GM18867 (cell line): ENCODE measurements around the gene INPP4B.

Source experiments
- ATAC-seq: cut with Tn5 transposase; IDR thresholded peaks from one replicate; pipeline ENCODE4 v1.9.1; 2021; ENCODE audit warnings: mild to moderate bottlenecking, moderate library complexity; ENCODE audit not compliant: unreplicated experiment

INPP4B gene

DNA sequence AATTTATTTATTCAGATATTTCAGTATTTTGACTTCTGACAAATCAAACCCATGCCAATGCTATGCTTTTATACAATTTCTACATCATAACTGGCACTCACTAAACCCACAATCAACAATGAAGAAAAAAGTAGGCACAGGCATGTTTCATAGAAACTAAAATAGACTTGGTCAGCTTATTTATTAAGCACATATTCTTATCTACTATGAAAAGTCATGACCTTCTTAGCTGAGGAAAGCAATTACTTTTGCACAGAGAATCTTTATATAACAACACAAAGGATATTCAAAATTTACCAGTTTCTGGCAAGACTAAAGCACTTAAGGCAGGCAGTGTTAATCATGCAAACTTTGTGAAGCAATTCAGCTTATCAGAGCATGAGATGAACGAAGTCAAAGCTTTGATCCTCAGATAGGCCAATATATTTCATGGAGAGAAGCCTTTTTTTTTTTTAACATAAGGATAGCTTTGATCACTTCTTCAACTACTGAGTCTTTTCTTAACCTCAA lies 490.6 kb downstream of the INPP4B start:
- no peak for ATAC-seq

GRCh38 chr4:142354794-142355420 lies 491.2 kb downstream of the INPP4B start:
- no peak for ATAC-seq

DNA sequence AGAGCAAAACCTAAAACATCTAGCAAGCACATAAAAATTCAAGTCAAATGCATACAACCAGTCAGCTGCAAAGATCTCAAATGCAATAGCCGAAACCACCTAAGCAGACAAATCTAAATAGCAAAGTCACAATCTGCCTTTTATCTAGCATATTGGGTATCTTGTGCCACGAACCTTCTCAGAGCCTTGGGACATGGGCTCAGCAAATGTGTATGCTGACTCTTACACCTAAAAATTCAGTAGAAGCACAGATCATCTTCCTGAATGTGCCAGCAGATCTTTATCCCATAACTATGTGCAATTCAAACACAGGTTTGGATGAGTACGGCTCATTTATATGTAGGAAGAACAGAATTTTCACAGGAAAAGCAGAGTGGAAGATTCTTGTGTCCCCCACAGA lies 492.1 kb downstream of the INPP4B start:
- no peak for ATAC-seq

DNA sequence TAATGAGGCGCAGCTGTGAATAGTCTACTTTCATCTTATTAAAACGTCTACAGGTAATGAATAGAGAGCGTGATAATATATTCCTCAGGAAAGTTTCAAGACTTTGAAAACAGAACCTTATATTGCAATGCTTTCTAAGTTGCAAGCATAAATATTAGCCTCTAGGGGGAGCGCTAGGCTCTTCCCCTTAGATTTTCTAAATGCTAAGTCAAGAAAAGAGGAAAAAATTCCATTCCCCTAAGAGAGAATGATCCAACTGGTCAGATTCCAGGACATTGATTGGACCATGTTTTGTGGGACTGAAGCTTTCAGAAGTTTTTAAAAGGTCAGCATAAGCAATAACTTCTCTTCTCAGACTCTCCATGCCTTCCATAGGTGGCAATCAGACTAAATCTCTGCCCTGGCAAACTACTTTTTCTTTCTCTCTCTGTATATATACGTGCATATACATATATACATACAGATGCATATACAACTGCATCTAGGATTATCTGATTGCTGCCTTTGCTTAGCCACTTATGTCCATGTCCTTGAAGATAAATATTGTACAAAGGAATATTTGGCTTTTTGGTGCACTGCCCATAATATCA lies 492.9 kb downstream of the INPP4B start:
- ATAC-seq = peak; percentile 66

DNA sequence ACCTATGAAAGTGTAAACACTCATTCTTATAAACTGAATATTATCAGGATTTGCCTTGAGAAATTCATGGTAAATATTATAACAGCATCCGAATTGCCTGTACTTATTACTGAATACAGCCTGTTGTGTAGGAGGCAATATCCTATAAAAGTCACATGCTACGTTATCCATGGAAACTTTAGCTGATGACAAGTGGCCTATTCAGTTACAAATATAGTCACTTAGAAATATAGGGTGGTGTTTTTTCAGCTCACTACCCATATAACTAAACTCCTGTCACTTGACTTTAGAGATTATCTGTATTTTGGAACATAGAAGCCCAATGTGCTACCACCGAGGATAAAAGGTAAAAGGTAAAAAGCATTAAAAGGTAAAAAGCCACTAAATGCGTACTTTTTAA lies 493.4 kb downstream of the INPP4B start:
- no peak for ATAC-seq

DNA sequence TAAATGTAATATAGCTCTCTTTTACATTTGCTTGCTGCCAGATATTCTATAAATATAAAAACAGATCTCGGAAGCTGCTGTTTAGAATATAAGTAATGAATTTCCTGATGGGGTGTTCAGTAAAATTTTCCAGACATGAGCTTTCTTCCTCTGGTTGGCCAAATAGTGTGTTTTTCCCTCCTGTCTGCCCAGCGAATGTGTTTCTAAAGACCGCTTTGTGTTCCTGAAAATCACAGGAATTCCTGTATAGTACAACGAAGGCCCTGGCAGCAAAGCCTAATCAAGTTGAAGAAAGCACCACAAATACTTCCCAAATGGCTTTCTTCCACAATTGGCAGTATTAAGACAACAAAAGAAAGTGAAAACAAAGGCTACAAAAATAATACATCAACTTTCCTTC lies 494.1 kb downstream of the INPP4B start:
- no peak for ATAC-seq

DNA sequence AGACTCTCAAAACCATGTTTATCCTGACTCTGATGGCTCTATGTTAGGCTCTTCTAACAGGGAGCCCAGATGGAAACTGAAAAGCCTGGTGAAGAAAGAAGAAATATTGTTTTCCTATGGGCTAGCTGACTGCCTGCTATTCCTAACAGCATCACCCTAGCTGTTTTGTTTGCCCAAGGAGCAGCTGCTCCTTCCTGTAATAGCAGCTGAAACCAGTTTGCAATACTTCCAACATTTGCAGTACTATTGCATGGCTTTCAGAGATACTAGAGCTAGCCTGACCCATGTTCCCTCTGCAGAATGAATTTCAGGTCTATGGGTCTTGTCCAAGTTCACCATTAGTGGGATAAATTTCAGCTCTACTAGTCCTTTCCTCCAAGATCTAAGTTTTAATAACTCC lies 495.2 kb downstream of the INPP4B start:
- ATAC-seq = no peak

DNA sequence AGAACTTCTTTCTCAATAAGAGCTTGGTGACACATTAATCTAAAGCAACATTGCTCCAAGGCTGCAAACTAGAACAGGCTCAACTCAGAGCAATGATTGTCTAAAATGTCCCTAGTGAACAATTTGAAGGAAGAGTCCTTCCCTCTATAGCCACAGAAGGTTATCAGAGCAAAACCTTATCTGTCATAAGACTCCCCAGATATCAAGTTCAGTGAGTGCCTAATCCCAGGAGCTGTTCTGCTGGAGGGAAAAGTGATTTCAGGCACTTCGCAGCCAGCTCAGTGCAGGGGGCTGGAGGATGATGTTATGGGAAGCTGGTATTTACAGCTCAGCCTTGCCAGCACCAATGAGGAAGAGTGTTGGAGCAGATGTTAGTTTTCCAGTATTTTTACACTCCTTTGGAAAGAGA lies 497.5 kb downstream of the INPP4B start:
- ATAC-seq = no peak

GRCh38 chr4:142347241-142347640 lies 498.9 kb downstream of the INPP4B start:
- ATAC-seq = no peak

GRCh38 chr4:142345924-142346323 lies 500.2 kb downstream of the INPP4B start:
- ATAC-seq = no peak

GRCh38 chr4:142341268-142341667 lies 504.8 kb downstream of the INPP4B start:
- ATAC-seq = no peak

DNA sequence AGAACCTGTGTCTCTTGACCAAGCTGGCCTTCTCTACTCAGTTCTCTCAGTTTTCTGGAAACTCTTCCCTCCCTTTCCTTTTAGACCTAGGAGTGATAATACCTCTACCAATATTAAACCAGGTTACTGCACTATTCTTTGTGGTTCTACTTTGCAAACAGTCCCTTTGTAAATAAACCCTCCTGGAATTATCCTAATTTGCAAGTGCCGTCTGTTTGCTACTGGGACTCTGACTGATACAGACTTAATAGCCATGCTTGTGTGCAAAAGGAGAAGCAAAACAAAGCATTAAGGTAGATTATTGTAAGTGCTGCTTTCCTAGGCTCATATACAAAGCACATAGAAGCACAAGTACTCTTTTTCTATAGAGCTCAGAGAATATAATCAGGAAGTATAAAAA lies 507.0 kb downstream of the INPP4B start:
- no peak for ATAC-seq

DNA sequence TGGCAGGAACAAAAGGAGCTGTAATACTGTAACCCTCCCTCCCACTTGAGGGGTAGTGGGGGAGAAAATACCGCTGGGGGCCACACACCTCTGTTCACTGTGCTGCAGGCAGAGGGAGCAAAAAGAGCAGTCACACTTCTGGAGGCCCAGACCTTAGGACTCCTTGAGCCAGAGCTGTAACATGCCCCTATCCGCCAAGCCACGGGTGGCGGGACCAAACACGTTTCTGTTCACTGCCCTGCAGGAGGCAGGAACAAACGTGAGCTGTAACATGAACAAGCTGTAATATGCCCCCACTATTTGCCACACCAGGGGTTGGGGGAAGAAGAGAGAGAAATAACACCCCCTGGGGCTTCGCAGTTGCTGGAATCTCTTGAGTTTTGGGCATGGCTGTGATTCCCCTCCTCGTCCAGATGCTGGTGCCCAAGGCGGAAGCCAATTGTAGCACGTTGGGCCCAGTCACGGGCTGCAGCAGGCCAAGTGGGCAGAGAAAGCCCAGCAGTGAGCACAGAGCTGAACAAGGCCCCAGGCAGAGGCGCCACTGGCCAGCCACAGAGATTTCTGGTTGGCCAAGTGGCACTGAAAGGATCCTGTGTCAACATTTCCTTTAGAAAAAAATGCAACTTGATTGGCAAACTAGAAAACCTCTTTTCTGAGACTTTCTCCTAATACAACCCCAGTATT lies 509.7 kb downstream of the INPP4B start:
- no peak for ATAC-seq

DNA sequence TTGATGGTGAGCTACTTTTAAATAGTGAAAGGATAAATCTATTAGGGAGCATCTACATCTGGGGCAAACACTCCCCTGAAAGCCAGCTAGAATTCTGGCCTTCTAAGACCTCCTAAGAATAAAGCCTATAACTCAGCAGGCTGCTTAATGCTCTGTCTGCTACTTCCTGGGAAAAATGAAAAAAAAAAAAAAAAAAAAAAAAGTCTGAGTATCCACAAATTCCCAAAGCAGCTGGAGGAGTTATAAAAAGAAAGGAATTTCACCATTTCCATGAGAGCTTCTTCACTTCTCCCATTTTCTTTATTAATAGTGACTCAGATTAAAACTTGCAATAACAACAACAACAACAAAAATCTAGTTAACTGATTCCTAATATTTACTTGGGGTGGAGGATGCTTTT lies 511.2 kb downstream of the INPP4B start:
- ATAC-seq = no peak

DNA sequence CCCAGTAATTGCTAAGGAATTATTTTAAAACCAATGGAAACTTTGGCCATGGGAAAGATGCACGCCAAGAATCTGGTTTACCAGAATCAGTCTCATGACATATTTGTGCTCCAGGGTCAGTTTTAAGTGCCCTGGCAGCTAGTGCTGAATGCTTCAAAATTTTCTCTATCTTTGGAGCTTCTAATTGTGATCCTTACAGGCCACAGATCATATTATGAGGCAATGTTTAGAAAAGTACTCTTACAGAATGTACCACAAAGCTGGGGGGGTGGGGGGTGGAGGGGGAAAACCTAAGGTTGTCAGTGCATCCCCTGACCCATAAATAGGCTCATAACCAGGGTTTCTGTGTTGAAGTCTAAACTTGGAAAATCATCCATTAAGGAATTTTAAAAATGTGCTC lies 514.5 kb downstream of the INPP4B start:
- ATAC-seq = no peak

- no peak for ATAC-seq
These were observed 515.0 kb downstream of the INPP4B start for GRCh38 chr4:142331132-142331531.

GRCh38 chr4:142330311-142330710 lies 515.8 kb downstream of the INPP4B start:
- ATAC-seq = no peak

- ATAC-seq = no peak
These were observed 516.8 kb downstream of the INPP4B start for GRCh38 chr4:142329313-142329712.

DNA sequence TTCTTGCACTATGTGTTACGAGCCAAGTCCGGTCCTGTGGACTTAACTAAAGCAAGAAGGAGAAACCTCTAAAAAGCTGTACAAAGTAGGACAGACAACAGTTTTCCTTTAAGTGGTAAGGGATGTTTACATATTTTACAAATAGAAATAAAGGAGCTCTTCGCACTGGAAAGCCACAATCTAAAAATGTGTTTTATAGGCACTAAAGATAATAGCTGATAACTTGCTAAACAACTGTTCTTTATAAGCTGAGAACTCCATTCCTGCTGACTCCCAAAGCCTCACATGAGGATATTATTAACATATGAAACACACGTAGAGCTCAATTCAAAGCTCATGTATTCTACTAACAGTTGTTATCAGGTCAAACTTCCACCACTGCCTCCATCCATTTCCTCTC lies 519.9 kb downstream of the INPP4B start:
- ATAC-seq = no peak

GRCh38 chr4:142324572-142324971 lies 521.5 kb downstream of the INPP4B start:
- peak; percentile 85 for ATAC-seq

DNA sequence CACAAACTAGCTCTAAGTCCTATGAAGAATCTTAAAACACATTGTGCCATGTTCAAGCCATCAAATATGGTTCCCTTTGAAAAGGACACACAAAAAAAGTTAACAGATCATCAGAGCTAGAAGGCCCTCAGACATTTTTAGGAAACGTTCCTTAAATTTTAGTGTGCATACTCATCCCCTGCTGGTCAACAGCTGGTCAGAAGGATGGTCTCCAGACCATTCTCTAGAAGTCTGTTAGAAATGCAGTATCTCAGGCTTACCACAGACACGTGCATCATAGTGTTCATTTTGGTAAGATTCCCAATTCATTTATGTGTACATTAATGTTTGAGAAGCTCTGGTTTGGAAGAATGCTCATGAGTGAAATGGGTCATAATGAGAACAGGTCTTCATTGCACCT lies 523.1 kb downstream of the INPP4B start:
- ATAC-seq = no peak

- no peak for ATAC-seq
These were observed 527.8 kb downstream of the INPP4B start for GRCh38 chr4:142318280-142318679.
